Measurements from ENCODE around the gene TOP3B.
A peak's percentile ranks its signal among the peaks of the same experiment; 100 is the strongest.

The TOP3B gene

DNA sequence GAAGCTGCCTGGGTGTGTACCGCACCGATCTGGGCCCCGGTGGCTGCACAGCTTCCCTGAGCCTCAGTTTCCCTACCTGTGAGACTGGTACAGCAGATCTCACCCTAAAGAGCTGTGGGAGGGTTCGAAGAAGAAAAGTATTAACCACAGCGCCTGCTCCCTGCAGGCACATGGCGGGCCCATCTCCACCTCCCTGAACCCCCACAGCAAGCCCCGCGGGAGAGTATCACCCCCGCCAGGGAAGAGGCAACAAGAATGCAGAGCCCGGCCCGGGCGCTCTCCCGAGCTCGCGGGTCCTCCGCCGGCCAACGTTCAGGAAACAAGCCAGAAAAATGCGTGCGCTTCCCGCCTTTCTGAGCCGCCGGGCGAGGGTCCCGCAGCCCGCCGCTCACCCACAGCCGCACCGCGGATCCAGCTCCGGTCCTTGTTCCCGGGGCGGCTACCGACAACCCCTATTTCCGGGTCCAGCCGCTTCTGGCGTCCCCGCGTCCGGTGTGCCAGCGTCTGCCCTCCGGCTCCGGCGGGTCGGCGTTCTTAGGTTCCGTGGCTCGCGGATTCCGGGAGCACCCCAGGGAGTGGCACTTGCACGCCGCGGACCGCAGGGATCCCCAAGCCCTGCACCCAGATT is at the start of gene TOP3B:
TSS of gene TOP3B (minus strand) at position 450 of the 628 bp plus-strand sequence. CDS start 7,078 bp downstream, outside the sequence.
- DNase-seq (ENCODE audit: low read depth): peak; percentile 80

- no peak for DNase-seq (ENCODE audit: low read depth)
Observed at GRCh38 chr22:22031183-22031945, 48.8 kb upstream of the TOP3B start.

- peak; percentile 27 for DNase-seq (ENCODE audit: low read depth)
Observed at GRCh38 chr22:22030493-22031182, 48.1 kb upstream of the TOP3B start.

DNA sequence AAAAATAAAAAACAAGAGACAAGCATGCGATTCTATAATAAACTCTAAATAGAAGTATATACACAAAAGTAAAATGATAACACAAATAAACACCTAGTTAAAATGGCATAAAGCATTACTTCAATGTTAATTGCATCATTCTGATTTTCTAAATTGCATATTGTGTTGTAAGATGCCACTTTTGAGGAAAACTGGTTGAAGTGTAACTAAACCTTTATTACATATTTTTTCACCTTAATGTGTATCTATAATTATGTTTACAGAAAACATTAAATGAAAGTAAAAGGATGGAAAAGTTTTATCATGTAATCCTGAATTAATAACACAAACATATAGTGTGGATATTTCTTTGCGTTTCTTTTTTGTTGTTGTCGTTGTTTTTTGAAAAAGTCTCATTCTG is 45.4 kb upstream of the TOP3B start:
- no peak for DNase-seq (ENCODE audit: low read depth)

- no peak for DNase-seq (ENCODE audit: low read depth)
Observed at GRCh38 chr22:22026157-22026831, 43.7 kb upstream of the TOP3B start.

- DNase-seq (ENCODE audit: low read depth): no peak
Observed at GRCh38 chr22:22025320-22026156, 43.0 kb upstream of the TOP3B start.

DNA sequence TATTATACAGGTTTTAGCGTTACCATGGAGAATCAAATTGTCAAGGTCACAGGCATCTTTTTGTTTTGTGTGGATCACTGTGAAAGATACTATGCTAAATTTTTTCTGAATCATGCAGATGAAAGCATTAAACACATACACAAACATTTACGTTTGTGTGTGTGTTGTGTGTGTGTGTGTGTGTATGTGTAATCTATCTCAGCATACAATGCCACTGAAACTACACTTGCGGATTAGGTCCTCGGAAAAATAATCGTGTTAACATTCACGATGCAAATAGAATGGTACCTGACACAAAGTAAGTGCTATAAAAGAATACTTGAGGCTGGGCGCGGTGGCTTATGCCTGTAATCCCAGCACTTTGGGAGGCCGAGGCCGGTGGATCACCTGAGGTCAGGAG is 41.9 kb upstream of the TOP3B start:
- DNase-seq (ENCODE audit: low read depth): no peak

DNA sequence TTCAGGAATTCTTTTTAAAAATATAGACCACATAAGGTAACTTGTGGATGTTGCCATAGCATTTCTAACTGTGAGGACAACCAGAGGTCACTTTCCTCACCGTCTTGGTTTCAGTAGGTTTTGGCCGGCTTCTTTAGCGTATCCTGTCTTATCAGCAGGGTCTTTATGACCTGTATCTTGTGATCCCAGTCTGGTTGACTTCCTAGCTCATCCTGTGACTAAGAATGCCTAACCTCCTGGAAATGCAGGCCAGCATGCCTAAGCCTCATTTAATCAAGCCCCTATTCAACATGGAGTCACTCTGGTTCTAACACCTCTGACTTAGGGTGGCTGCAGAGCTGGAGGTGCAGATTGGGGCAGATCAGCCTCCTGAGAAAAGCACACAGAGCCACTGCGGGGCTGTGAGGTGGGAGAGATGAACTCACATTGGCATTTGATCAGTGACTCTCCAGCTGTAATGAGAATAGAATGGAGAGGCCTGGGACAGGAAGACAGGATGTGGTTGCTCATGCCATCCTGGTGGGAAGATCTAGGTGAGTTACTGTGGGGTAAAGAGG is 41.1 kb upstream of the TOP3B start:
- no peak for DNase-seq (ENCODE audit: low read depth)

DNA sequence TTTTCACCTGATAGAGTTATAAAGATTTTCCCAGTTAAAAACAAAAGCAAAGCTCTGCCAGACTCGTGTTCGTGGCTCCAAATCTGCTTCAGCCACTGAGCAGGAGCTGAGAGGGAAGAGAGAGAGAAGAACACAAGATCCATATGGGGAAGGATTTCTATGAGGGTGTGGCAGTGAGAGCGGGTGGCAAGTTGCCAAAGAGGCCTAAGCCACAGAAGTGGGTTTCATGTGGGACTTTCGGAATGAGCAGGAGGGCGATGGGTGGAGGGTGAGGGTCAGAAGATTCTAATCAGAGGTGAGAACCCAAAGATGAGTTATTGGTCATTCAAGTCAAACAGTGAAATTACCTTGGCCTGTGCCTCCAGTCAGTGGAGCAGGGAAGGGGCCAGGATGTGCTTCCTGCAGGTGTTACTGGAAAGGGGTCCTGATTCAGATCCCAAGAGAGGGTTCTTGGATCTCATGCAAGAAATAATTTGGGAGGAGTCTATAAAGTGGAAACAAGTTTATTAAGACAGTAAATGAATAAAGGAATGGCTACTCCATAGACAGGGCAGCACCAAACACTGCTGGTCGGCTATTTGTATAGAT is 40.5 kb upstream of the TOP3B start:
- DNase-seq (ENCODE audit: low read depth): no peak

- no peak for DNase-seq (ENCODE audit: low read depth)
Observed at GRCh38 chr22:22022255-22022840, 39.8 kb upstream of the TOP3B start.

DNA sequence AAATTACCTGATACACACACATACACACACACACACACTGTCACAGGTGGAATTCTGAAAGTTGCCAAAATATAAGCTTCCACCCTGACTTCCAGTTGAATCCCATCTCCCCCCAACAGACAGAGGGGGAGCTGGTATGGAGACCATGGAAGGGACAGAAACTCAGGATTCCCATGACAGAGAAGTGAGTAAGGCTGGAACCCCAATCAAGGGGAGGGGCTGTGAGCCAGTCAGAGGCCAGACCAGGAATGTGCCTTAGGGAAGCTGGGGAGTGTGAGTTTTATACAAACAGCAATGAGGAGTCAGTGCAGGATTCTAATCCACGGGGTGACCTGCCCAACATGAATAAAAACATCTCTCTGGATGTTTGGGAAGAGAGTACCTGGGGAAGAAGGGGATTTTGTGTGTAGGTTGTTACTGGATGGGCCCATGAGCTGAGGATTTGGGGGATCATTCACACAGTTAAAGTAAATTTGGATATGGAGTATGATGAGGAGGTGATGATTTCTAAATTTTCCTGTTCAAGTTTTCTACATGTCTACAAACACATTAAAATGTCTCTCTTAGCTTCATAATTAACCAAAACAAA is 38.7 kb upstream of the TOP3B start:
- no peak for DNase-seq (ENCODE audit: low read depth)

DNA sequence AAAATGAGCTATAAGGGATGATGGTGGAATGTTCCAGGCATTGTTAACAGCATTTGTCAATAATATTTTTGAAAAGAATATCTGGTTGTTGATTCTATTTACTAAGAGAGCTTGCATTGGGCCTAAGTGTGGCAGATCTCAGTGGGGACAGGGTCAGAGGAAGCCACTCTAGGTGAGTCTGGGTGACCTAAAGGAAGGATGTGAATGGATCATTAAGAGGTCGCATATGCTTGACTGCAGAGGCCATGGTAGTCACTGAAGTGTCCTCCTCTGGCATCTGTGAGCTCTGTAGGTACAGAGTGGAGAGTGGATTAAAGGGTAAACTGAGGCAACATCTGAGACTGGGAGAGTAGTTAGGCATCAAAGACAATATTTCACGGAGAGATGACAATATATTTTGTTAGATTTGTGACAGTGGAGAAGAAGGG is 37.9 kb upstream of the TOP3B start:
- DNase-seq (ENCODE audit: low read depth): no peak

DNA sequence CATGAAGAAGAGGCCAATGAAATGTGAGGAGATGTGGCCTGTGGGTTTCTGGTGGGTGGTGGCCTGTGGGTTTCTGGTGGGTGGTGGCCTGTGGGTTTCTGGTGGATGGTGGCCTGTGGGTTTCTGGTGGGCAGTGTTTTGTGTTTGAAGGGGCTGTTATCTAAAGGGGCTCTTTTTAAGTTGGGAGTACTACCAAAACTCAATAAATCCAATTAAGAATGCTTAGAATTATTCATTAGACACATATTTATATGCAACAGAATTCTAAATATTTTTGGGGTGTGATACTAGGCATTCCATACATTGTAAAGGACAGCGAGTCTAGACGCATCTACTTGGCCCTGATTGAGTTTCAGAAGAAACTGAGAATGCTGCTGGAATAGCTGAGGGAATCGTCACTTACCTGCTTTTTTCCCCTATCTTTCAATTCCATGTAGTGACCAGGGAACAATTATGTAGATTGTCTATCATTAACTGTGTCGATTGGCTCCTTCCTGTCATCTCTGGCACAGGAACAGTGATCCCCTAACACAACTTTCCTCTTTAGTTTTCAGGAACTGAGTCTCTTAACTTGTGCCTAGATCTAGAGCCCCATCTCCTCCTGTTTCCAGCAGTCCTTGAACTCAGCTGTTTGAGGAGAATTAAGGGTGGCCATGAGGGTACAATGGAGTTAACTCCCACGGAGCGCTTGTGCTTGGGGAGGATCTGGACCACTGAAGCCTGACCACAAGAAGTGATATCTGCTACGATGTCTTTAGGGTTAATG is 37.3 kb upstream of the TOP3B start:
- DNase-seq (ENCODE audit: low read depth): no peak

DNA sequence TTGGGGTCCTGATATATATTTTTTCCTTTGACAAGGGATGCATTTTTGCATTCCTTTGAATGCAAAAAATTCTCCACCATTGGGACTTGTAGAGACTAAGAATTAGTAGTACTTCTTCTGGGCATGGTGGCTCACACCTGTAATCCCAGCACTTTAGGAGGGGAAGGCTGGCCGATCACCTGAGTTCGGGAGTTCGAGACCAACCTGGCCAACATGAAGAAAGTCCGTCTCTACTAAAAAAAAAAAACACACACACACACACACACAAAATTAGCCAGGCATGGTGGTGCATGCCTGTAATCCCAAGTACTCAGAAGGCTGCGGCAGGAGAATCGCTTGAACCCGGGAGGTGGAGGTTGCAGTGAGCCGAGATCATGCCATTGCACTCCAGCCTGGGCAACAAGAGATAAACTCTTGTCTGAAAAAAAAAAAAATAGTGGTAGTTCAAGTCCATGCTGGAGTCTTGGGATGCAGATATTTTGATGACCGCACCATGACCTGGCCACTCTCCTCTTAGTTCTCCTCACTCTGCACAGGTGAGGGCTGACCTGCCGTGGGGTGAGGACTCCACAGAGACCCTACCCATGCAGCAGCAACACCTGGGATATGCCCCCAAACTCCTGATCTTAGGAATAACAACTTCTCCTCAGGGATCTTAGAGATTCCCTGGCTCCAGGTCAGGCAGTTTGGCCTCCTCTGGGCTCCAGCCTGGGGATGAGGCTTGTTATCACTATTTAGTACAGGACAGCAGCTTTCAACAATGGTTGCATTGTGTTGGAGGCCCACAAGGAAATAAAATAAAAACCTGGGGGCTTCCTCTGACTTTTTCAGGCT is 36.5 kb upstream of the TOP3B start:
- DNase-seq (ENCODE audit: low read depth): no peak

DNA sequence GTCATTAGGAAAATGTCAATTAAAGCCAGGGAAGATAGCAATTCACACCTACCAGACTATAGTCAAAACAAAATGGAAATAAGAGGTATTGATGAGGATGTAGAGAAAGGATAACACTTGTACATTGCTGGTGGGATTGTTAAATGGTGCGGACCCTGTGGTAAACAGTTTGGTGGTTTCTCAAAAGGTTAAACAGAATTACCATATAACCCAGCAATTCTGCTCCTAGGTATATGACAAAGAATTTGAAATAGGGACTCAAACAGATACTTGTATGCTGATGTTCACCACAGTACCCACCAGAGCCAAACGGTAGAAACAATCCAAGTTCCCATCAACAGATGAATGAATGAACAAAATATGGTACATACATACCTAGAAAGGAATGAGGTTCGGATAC is 33.0 kb upstream of the TOP3B start:
- no peak for DNase-seq (ENCODE audit: low read depth)

- DNase-seq (ENCODE audit: low read depth): no peak
Observed at GRCh38 chr22:22014285-22014659, 31.7 kb upstream of the TOP3B start.

DNA sequence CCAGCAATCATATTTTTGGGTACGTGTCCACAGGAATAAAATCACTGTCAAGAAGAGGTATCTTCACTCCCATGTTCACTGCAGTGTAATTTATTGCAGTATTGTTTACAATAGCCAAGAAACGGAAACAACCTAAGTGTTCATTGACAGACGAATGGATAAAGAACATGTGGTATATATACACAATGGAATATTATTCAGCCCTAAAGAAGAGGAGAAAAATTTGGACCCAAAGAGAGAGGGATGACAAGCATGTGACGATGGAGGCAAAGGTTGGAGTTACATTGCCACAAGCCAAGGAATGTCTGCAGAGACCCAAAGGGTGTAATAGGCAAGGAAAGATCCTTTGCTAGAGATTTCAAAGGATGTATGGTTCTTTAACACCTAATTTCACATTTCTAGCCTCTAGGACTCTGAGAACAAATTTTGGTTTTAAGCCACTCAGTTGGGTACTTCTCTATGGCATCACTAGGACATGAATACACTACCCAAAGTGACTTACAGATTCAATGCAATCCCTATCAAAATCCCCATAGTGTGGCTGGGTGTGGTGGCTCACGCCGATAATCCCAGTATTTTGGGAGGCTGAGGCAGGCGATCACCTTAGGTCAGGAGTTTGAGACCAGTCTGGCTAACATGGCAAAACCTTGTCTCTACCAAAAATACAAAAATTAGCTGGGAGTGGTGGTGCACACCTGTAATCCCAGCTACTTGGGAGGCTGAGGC is 31.1 kb upstream of the TOP3B start:
- DNase-seq (ENCODE audit: low read depth): no peak

- no peak for DNase-seq (ENCODE audit: low read depth)
Observed at GRCh38 chr22:22011964-22012363, 29.4 kb upstream of the TOP3B start.

All from iris pigment epithelial cell (primary cell).